ENCODE results near the gene PSTPIP2. TPM values are rescaled to one million over a fixed set of nuclear protein-coding genes. Genes with fewer than 3 reads are reported as not detected.
"Not testable (repeated sequence)": the region's sequence is repeated elsewhere in the genome, so short reads cannot be mapped to it uniquely, and the experiment has no call there.

PSTPIP2 gene
- total RNA-seq, 2 experiments from 2014 or later, result 9.4 to 9.7 TPM

DNA sequence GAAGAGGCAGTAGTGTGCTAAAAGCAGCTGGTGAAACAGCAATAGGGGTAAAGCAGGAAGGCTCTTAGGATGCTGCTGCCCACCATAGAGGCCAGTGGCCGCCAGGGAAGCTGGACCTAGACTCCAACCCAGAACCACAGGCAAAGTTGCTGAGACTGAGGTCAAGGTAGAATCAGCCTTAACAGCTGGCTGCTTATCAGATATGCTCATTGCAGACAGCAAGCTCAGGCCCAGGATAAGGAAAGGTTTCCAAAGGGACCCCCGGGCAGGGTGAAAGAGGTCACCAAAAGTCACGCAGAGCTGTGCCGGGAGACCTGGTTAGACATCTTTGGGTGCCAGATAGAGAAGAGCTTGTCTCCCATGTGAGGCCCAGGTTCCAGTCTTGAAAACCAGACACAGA, 62.0 kb downstream of the PSTPIP2 start:
- Mint-ChIP-seq H3K4me1 (peaks cover 10% of the 10 kb centered on the region), H3K27ac (no peak overlapping the region), H3K9me3 (no peaks in the 10 kb centered on the region), H3K36me3 (ENCODE audit: low read depth) (no peaks in the 10 kb centered on the region), H3K27me3 (no peaks in the 10 kb centered on the region), H3K4me3 (no peak overlapping the region)
- ChIA-PET POLR2A (interaction anchor here (0.6 kb wide), 1 partner anchor 58 kb away, joined by 16 read pairs; no protein-coding TSS in a partner anchor), CTCF (interaction anchor here (1.3 to 1.4 kb wide), 2 partner anchors 31 to 36 kb away, joined by 3 to 5 read pairs; no protein-coding TSS in a partner anchor)
- no peak for DNase-seq

DNA sequence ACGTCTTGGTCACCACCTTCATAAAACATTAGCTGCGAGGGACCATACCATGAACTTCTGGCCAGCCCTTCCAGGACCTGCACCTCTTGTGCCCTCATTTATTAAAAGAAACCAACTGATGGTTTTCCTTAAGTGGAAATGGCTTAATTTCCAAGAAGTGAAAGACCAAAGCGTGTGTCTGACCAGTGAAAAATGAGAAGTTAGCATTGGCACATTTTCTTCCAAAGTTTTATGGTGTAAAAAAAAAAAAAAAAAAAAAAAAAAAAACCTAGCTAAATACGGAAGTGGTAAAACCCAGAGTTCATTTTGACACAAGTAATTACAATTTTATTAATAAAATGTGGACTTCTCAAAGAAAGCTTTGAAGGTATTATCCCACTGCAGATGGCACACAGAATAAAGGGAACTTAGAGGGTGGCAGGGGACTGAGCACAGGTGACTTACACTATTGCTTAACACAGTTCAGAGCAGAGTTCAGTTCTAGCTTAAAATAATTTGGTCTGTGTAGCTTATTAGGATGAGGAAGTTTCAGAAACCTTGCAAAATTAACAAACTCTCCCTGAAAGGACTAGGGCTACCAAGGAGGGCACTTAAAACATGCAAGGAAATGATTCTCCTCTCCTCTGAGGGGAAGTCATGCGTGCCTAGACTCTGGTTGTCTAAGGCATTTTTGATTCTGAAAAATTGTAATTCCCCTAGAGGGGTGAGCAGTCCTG, 62.8 kb downstream of the PSTPIP2 start:
- no peak overlapping the region for H3K4me3 Mint-ChIP-seq
- CTCF ChIA-PET, result interaction anchor here (0.9 to 3.6 kb wide), 3 partner anchors 9 to 36 kb away, joined by 4 to 12 read pairs (median 5); no protein-coding TSS in a partner anchor

DNA sequence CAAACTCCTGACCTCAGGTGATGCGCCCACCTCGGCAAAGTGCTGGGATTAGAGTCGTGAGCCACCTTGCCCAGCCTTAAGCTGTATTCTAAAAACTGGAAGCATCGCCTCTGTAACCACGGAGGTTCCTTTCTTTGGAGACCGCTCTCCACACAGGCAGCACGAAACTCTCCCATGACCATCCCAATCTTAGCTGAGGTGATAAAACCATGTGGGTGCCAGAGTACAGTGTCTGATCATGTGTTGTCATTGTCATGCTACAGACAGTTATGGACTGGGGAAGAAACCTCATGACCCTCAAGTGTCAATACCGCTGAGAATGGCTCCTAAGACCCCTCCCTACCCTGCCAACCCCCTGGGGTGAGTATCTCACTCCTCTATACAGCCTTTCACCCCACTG, 63.5 kb downstream of the PSTPIP2 start:
- no peaks in the 10 kb centered on the region for H3K9me3 Mint-ChIP-seq
- no peak overlapping the region for H3K27ac Mint-ChIP-seq
- peaks cover 4% of the 10 kb centered on the region for H3K36me3 Mint-ChIP-seq (ENCODE audit: low read depth)

More for the DNA sequence above, 62.8 kb downstream of the PSTPIP2 start:
- Mint-ChIP-seq H3K27ac (no peak overlapping the region), H3K4me1 (peaks cover 10% of the 10 kb centered on the region), H3K36me3 (ENCODE audit: low read depth) (peaks cover 4% of the 10 kb centered on the region), H3K27me3 (no peaks in the 10 kb centered on the region), H3K9me3 (no peaks in the 10 kb centered on the region)
- no peak for DNase-seq
- POLR2A ChIA-PET, result no interaction called here

DNA sequence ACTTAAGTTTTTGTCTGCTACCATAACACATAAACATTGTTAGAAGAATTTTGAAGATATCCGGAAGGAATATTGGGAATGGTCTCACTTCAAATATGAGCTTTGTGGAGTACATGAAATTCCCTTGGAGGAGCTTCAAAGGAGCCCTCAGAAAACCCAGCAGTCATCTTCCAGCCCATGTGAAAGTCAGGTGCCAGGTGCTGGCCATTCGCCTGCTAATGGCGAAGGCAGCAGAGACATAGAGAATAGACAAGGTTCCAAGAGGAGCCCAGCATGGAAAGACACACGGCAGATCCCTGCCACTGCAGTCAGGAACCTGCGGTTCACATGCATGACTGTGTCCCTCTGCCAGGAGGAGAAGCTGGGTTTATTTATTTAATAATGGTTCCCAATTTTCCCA, 64.9 kb downstream of the PSTPIP2 start:
- H3K27me3 Mint-ChIP-seq, result peaks cover 2% of the 10 kb centered on the region
- peaks cover 8% of the 10 kb centered on the region for H3K9me3 Mint-ChIP-seq
- H3K27ac Mint-ChIP-seq, result no peak overlapping the region
- ChIA-PET CTCF (interaction anchor here (3.6 kb wide), 1 partner anchor 10 kb away, joined by 12 read pairs; no protein-coding TSS in a partner anchor), POLR2A (no interaction called here)
- H3K4me3 Mint-ChIP-seq, result no peak overlapping the region
- H3K36me3 Mint-ChIP-seq (ENCODE audit: low read depth), result peaks cover 6% of the 10 kb centered on the region
- no peak for DNase-seq
- H3K4me1 Mint-ChIP-seq, result no peaks in the 10 kb centered on the region

More for the DNA sequence above, 63.5 kb downstream of the PSTPIP2 start:
- DNase-seq, result no peak
- ChIA-PET POLR2A (no interaction called here), CTCF (interaction anchor here (0.9 to 3.6 kb wide), 2 partner anchors 9 to 11 kb away, joined by 4 to 12 read pairs; no protein-coding TSS in a partner anchor)
- Mint-ChIP-seq H3K4me1 (peaks cover 5% of the 10 kb centered on the region), H3K4me3 (no peak overlapping the region), H3K27me3 (no peaks in the 10 kb centered on the region)

DNA sequence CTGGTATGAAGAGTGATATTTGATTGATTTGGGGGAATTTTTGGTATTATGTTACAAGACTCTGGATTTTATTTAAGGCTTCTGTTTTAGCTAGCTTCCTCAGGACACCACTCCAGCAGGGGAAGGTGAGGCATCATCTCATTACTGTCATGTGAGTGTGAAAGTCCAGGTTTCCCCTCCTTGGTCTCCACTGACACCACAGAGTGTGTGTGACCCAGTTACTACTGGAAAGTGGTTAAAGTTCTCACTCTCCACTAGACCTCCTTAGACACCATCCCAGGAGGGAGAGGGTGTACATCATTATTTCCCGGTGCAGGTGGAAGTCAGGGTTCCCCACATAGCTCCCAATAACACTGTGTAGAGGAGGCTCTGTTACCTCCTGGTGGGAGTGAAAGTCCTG, 69.1 kb downstream of the PSTPIP2 start:
- ChIA-PET CTCF (interaction anchor here (0.6 to 0.7 kb wide), 3 partner anchors 12 to 171 kb away, joined by 3 to 5 read pairs (median 3); a partner anchor contains a TSS), POLR2A (no interaction called here)
- peaks cover 27% of the 10 kb centered on the region for H3K4me1 Mint-ChIP-seq
- no peak for DNase-seq
- H3K36me3 Mint-ChIP-seq (ENCODE audit: low read depth), result peaks cover 8% of the 10 kb centered on the region
- no peak overlapping the region for H3K27ac Mint-ChIP-seq
- H3K9me3 Mint-ChIP-seq, result peaks cover 11% of the 10 kb centered on the region
- H3K27me3 Mint-ChIP-seq, result peaks cover 2% of the 10 kb centered on the region
- no peak overlapping the region for H3K4me3 Mint-ChIP-seq

DNA sequence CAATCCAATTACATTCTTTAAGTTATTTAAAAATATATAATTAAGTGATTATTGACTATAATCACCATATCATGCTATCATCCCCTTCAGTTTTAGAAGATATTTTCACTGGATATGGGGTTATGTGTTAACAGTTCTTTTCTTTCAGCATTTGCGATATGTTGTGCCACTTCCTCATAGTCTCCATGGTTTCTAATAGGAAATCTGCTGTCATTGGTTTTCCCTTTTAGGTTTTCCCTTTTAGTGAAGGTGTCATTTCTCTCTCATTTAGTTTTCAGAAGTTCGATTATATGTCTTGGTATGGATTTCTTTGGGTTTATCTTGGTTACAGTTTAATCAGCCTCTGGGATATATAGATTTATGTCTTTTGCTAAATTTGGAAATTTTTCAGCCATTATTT, 70.2 kb downstream of the PSTPIP2 start:
- no peak for DNase-seq
- peaks cover 8% of the 10 kb centered on the region for H3K36me3 Mint-ChIP-seq (ENCODE audit: low read depth)
- ChIA-PET CTCF (no interaction called here), POLR2A (no interaction called here)
- H3K27ac Mint-ChIP-seq, result no peak overlapping the region
- H3K9me3 Mint-ChIP-seq, result peaks cover 11% of the 10 kb centered on the region
- H3K4me1 Mint-ChIP-seq, result peaks cover 31% of the 10 kb centered on the region
- H3K27me3 Mint-ChIP-seq, result peaks cover 2% of the 10 kb centered on the region
- H3K4me3 Mint-ChIP-seq, result no peak overlapping the region

DNA sequence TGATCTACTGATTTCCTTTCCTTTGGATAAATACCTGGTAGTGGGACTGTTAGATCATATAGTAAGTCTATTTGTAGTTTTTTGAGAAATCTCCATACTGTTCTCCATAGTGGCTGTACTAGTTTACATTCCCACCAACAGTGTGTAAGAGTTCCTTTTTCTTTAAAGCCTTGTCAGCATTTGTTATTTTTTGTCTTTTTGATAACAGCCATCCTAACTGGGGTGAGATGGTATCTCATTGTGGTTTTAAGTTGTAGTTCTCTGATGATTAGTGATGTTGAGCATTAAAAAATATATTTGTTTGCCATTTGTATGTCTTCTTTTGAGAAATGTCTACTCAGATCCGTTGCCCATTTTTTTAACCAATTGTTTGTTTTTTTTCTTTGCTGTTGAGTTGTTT, 71.0 kb downstream of the PSTPIP2 start:
- Mint-ChIP-seq H3K36me3 (ENCODE audit: low read depth) (peaks cover 11% of the 10 kb centered on the region), H3K4me3 (no peak overlapping the region), H3K4me1 (peaks cover 31% of the 10 kb centered on the region), H3K27me3 (peaks cover 2% of the 10 kb centered on the region), H3K27ac (no peak overlapping the region), H3K9me3 (peaks cover 11% of the 10 kb centered on the region)
- ChIA-PET CTCF (no interaction called here), POLR2A (no interaction called here)
- DNase-seq, result no peak

DNA sequence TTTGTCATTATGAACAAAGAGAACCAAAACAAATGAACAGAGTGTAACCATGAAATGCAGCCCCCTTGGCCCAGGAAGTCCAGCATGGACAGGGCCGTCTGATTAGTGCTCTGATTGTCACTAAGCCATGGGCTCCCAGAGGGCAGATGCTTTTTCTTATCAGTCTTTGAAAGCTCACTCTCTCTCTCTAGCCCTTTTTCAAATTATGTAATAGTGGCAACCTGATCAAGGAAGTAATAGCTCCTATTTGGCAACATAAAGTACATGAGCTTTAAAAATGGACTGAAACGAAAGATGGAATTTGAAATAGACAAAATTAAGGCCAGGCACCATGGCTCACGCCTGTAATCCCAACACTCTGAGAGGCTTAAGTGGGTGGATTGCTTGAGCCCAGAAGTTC, 72.5 kb downstream of the PSTPIP2 start:
- H3K4me3 Mint-ChIP-seq, result no peak overlapping the region
- H3K4me1 Mint-ChIP-seq, result peaks cover 31% of the 10 kb centered on the region
- peak overlapping the region; percentile 3 for H3K27ac Mint-ChIP-seq
- H3K9me3 Mint-ChIP-seq, result peaks cover 11% of the 10 kb centered on the region
- H3K27me3 Mint-ChIP-seq, result peaks cover 2% of the 10 kb centered on the region
- H3K36me3 Mint-ChIP-seq (ENCODE audit: low read depth), result peaks cover 9% of the 10 kb centered on the region
- no peak for DNase-seq
- ChIA-PET POLR2A (no interaction called here), CTCF (interaction anchor here (0.8 to 0.9 kb wide), 2 partner anchors 10 to 22 kb away, joined by 3 to 4 read pairs; no protein-coding TSS in a partner anchor)

DNA sequence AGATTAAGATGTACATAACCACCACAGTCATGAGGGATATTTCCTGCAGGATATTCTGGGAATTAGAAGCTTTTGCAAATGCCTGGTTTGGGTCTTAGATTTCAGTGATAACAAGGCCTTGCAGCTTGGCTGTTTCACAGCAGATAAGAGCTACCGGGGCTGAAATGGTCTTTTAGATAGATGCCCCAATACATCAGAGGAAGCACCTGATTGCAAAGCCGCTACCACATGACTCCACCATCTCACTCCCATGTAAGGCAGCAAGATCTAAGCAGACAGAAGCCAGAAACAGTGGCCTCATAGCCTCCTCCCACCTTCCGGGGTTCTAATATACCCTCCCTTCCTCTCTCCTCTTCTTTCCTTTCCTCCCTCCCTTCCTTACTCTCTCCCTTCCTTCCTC, 73.8 kb downstream of the PSTPIP2 start:
- Mint-ChIP-seq H3K4me3 (peak overlapping the region; percentile 66), H3K36me3 (ENCODE audit: low read depth) (peaks cover 9% of the 10 kb centered on the region), H3K27ac (peak overlapping the region; percentile 94), H3K27me3 (peaks cover 2% of the 10 kb centered on the region), H3K9me3 (peaks cover 11% of the 10 kb centered on the region), H3K4me1 (peaks cover 31% of the 10 kb centered on the region)
- POLR2A ChIA-PET, result no interaction called here
- peak; percentile 36 for DNase-seq
- CTCF ChIA-PET, result interaction anchor here (0.9 to 3.4 kb wide), 4 partner anchors 10 to 309 kb away, joined by 3 to 12 read pairs (median 4); no protein-coding TSS in a partner anchor

DNA sequence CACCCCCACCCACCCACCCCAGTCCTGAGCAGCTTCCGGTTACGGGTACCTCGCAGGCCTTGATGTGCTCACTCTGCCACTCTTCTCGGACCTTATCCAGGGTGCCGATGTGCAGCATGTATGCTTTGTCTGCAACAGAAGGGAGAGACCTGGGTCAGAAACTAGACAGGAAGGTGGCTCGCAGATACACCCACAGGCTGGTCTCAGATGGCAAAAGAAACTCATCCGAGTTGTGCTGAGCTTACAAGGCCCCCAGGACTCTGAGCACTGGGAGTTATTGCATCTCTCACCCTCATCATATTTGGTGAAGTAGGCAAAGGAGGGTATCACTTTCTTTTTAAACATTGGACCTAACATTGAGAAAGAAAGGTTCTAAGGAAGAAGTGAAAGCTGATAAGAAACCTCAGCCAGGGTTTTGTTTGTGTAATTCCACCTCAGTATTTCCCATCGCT, 74.3 kb downstream of the PSTPIP2 start:
- ChIA-PET POLR2A (interaction anchor here (0.6 kb wide), 1 partner anchor 27 kb away, joined by 3 read pairs; no protein-coding TSS in a partner anchor), CTCF (interaction anchor here (0.7 to 3.4 kb wide), 6 partner anchors 10 to 333 kb away, joined by 3 to 12 read pairs (median 4); no protein-coding TSS in a partner anchor)
- peak; percentile 28 for DNase-seq
- H3K9me3 Mint-ChIP-seq, result peaks cover 9% of the 10 kb centered on the region
- peak overlapping the region; percentile 94 for H3K27ac Mint-ChIP-seq
- H3K27me3 Mint-ChIP-seq, result peaks cover under 1% of the 10 kb centered on the region
- H3K4me1 Mint-ChIP-seq, result peaks cover 31% of the 10 kb centered on the region
- H3K4me3 Mint-ChIP-seq, result peak overlapping the region; percentile 66
- H3K36me3 Mint-ChIP-seq (ENCODE audit: low read depth), result peaks cover 8% of the 10 kb centered on the region

DNA sequence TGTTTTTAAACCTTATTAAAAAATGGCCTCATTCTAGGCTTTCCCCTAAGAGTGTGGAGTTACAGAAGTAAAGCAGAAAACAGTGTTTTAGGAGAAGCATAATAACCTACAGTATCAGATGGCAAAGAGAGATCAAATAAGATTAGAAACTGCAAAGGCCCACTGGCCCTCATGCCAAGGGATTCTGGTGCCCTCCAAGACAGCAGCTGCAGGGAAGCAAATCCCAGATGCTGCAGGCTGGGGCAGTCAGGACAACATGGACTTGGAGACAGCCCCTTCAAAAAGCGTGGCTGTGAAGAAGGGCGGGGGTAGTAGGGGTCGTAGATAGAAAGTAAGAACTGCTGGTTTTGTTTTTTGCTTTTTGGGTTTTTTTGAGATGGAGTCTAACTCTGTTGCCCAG, 76.6 kb downstream of the PSTPIP2 start:
- ChIA-PET CTCF (interaction anchor here (0.7 to 1.2 kb wide), 2 partner anchors 10 to 78 kb away, joined by 3 read pairs; no protein-coding TSS in a partner anchor), POLR2A (no interaction called here)
- no peak for DNase-seq
- peaks cover 21% of the 10 kb centered on the region for H3K4me1 Mint-ChIP-seq
- H3K27me3 Mint-ChIP-seq, result no peaks in the 10 kb centered on the region
- peaks cover 6% of the 10 kb centered on the region for H3K36me3 Mint-ChIP-seq (ENCODE audit: low read depth)
- no peaks in the 10 kb centered on the region for H3K9me3 Mint-ChIP-seq
- H3K4me3 Mint-ChIP-seq, result no peak overlapping the region
- H3K27ac Mint-ChIP-seq, result no peak overlapping the region

DNA sequence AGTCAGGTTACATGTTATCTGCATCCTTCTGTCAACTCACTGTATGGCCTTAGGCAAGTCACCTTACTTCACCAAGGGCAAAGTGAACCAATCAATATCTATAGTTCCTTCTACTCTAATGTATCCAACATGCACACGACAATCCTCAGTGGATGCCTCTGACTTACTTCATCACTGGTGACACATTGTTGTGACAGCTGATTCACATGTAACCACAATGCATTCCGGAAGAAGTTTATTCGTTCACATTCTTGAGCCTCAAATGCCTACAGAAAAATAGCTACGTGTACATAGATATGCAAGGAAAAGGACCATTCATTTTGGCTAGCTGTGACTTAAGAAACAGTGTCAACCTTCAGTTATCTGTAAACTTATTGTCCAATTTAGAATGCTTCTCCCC, 78.6 kb downstream of the PSTPIP2 start:
- POLR2A ChIA-PET, result no interaction called here
- H3K27me3 Mint-ChIP-seq, result no peaks in the 10 kb centered on the region
- H3K4me3 Mint-ChIP-seq, result no peak overlapping the region
- H3K9me3 Mint-ChIP-seq, result no peaks in the 10 kb centered on the region
- DNase-seq, result no peak
- H3K36me3 Mint-ChIP-seq (ENCODE audit: low read depth), result peaks cover 9% of the 10 kb centered on the region
- CTCF ChIA-PET, result no interaction called here
- peaks cover 9% of the 10 kb centered on the region for H3K4me1 Mint-ChIP-seq
- no peak overlapping the region for H3K27ac Mint-ChIP-seq

DNA sequence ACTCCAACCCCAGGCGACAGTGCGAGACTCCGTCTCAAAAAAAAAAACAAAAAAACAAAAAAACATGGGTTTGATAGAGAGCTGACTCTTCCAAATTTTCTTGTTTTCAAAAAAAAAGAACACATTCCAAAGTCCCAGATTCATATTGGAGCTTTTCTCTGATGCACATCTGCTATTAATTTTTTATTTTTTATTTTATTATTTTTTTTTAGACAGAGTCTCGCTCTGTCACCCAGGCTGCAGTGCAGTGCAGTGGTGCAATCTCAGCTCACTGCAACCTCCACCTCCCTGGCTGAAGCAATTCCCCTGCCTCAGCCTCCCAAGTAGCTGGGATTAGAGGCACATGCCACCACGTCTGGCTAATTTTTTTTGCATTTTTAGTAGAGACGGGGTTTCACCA, 79.5 kb downstream of the PSTPIP2 start:
- H3K4me1 Mint-ChIP-seq; H3K4me3 Mint-ChIP-seq; H3K36me3 Mint-ChIP-seq (ENCODE audit: low read depth); H3K27ac Mint-ChIP-seq; H3K9me3 Mint-ChIP-seq; POLR2A ChIA-PET; H3K27me3 Mint-ChIP-seq; DNase-seq: not testable (repeated sequence)
- CTCF ChIA-PET, result interaction anchor here (0.7 to 1.0 kb wide), 2 partner anchors 31 to 369 kb away, joined by 4 read pairs; no protein-coding TSS in a partner anchor
